GM12891 (cell line): ENCODE measurements around the gene GAPDHS.

Source experiments
- POLR2A ChIP-seq: IDR thresholded peaks from 2 replicates; pipeline ENCODE4 v1.6.1; 2011; ENCODE audit warnings: low read depth, low read length, control low read depth
- POU2F2 ChIP-seq: IDR thresholded peaks from 2 replicates; pipeline ENCODE4 v1.6.1; 2011; ENCODE audit warnings: low read depth, mild to moderate bottlenecking, control low read depth, low read length, moderate library complexity

DNA sequence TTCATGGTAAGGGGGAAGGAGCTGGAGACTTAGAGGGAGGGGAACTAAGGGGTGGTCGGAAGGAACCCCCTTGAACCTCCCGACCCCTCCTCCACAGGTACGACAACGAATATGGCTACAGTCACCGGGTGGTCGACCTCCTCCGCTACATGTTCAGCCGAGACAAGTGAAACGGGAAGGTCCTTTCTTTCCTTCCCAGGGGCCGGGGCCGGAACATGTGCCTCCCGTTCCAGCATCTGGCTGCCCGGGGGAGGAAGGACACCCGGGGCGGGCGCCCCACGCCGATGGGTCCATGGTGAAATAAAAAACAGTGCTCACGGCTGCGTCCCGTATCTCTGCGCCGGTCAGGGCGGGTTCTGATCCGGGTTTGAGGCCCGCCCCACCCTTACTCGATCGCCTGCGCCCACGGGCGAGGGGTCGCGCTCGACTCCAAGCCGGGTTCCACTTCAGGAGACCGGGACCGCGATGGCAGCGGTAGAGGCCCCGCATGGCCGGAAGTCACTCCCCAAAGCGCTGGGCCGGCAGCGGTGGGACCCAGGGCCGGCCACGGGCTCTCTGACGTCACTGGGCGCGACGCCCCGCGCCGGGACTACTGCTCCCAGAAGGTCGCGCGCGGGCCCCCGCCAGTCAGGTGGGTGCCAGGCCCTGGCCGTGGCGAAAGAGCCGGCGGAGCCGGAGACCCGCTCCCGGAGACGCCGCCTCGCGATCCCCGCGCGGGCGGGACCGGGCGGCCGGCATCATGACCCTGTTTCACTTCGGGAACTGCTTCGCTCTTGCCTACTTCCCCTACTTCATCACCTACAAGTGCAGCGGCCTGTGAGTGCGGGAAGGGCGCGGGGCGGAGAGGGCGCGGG, 12.0 kb downstream of the GAPDHS start, which contains the start of gene TMEM147:
- no peak for TF ChIP-seq POU2F2
- TF ChIP-seq POLR2A, result no peak
